ENCODE measurements around the gene SLC16A9.

Gene SLC16A9

DNA sequence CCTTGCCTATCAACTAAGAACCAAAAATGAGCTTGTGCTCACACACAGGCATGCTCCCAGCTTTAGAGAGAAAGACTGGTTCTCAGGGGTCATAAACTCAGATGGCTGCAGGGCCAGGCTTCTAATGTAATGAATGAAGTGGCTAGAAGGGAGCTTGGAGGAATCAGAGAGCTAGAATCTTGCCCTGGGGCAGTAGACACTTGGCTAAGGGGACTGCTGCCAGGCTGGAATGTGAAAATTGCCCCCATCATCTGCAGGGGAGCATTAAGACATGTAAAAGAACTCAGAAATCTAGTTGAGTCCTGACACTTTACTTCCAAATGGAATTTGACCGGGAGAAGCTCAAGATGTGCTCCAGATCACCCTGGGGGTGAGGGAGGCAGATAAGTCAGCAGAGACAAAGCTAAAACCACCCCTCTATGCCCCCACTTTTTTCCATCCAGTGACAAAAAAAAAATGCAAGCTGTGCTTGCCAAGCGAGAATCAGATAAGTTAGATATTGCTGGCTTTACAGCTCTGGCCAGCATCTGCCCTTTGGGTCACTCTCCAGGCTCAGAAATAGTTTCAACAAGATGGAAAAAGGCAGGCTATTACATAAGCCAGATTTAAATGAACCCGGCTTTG is 2.3 kb upstream of the SLC16A9 start:
- FAIRE-seq (no peak), DNase-seq (ENCODE audit: insufficient read length) (no peak)
- TF ChIP-seq POLR2AphosphoS5 (IDR thresholded peaks at IDR 0.05; ENCODE audit: low read depth, low read length) (no peak), TAF1 (IDR thresholded peaks at IDR 0.05; ENCODE audit: borderline replicate concordance, low read depth, low read length) (no peak), POLR2A (IDR thresholded peaks at IDR 0.05; ENCODE audit: low read depth, low read length) (no peak)

DNA sequence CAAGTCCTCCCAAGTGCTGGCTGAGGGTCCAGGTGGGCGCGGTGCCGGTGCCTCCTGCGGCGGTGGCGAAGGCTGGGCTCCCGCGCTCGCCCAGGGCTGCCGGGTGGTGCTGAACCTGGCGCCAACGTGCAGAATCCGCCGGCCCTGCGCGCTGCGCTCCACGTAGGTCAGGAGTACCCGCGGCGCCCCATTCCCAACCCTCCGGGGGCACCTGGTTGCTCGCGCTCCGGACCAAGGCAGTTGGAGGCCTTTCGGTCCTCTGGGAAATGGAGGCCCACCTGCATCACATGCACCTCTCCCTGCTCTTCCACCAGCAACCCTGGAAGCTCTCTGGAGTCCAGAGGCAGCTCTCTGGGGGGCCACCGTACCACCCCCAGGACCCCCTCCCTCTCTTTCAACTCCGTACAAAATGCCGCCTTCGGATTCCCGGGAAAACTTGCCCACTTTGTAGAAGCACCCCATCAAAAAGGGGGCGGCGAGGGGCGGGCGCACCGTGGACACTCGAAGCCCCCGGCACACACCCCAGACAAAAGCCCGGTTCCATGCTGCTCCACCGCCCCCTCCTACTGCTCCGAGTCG is 745 bp downstream of the SLC16A9 start:
- FAIRE-seq = no peak

DNA sequence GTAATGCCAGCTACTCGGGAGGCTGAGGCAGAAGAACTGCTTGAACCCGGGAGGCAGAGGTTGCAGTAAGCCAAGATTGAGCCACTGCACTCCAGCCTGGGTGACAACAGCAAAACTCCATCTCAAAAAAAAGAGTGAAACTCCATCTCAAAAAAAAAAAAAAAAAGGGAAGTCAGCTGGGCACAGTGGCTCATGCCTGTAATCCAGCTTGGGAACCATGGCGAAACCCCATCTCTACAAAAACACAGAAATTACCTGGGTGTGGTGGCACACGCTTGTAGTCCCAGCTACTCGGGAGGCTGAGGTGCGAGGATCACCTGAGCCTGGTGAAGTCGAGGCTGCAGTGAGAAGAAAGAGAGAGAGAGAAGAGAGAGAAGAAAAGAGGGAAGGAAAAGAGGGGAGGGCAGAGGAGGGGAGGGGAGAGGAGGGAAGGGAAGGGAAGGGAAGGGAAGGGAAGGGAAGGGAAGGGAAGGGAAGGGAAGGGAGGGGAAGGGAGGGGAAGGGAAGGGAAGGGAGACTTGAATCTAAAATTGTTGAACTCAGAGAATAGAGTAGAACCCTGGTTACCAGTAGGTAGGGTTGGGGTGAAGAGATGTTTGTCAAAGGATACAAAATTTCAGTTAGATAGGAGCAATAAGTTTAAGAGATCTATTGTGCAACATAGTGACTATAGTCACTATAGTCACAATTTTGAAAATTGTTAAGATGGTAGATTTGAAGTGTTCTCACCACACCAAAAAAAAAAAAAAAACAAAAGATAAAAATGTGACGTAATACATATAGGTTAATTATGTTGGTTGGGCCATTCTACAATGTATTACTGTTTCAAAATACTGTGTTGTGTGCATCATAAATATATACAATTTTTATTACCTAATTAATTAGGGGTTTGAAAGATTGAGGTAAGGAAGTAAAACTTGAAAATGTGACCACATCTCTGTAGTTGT is 2.5 kb downstream of the SLC16A9 start:
- DNase-seq (ENCODE audit: insufficient read length) (no peak), FAIRE-seq (no peak)
- TF ChIP-seq POLR2A (IDR thresholded peaks at IDR 0.05; ENCODE audit: low read depth, low read length) = no peak
- no peak for TF ChIP-seq TAF1 (IDR thresholded peaks at IDR 0.05; ENCODE audit: borderline replicate concordance, low read depth, low read length)

More for the DNA sequence above, 745 bp downstream of the SLC16A9 start:
- TF ChIP-seq TAF1 (IDR thresholded peaks at IDR 0.05; ENCODE audit: borderline replicate concordance, low read depth, low read length) (no peak), POLR2A (IDR thresholded peaks at IDR 0.05; ENCODE audit: low read depth, low read length) (no peak), POLR2AphosphoS5 (IDR thresholded peaks at IDR 0.05; ENCODE audit: low read depth, low read length) (no peak)
- peak; percentile 34 for DNase-seq (ENCODE audit: insufficient read length)

DNA sequence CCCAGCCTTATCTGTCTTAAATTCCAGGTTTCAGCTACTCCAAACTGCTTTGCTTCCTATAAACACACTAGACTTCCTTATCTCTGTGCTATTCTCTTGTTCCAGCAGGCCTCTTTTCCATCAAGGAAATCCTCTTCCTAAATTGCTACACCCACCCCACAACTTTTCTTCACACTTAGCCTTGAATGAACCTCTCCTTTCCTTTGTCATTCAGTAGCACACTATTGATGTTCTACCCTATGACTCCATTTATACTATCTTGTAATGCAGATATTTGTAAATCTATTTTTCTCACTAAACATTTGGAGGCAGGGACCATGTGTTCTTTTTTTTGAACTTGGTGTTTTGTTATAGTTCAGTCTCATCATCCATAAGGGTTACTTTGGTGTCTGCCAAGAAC is 3.7 kb downstream of the SLC16A9 start:
- no peak for TF ChIP-seq POLR2A (IDR thresholded peaks at IDR 0.05; ENCODE audit: low read depth, low read length)
- TF ChIP-seq POLR2AphosphoS5 (IDR thresholded peaks at IDR 0.05; ENCODE audit: low read depth, low read length) = no peak
- no peak for TF ChIP-seq TAF1 (IDR thresholded peaks at IDR 0.05; ENCODE audit: borderline replicate concordance, low read depth, low read length)
- DNase-seq (ENCODE audit: insufficient read length) = no peak
- no peak for FAIRE-seq

DNA sequence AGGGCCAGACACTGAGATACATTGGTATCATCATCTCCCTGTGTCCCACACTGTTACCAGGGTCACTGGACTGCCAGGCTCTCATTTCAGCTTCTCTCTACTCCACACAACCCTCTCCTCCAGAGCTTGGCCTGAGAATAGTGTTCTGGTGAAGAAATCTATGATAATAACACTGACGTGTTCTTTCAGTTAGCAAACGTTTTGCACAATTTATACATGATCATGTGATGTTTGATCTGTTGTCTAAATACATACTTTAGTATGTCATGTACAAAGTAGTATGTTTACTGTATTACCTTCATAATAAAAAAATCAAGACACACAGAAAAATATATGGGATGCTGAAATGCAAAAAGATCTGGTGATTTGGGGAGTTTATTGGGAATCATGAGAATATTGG is 5.0 kb downstream of the SLC16A9 start:
- TF ChIP-seq POLR2A (IDR thresholded peaks at IDR 0.05; ENCODE audit: low read depth, low read length) (no peak), POLR2AphosphoS5 (IDR thresholded peaks at IDR 0.05; ENCODE audit: low read depth, low read length) (no peak), TAF1 (IDR thresholded peaks at IDR 0.05; ENCODE audit: borderline replicate concordance, low read depth, low read length) (no peak)
- FAIRE-seq = no peak

DNA sequence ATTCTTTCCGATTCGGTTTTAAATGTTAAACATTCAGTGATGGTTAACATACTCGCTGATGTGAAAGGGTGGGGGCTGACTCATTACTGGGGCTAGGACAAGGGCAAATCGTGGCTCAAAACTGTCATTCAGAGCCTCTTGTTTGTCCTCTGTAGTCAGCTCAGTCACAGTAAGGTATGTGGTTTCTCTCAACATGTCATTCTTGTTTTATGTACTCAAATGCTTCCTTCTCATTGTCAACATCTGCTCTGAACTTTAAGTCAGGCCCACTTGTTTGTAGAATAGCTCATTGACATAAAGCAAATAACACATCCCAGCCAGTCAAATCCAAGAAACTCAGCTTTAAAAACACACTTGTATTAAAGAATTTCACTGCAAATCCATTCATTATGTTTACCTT is 7.3 kb downstream of the SLC16A9 start:
- TF ChIP-seq POLR2AphosphoS5 (IDR thresholded peaks at IDR 0.05; ENCODE audit: low read depth, low read length) (no peak), POLR2A (IDR thresholded peaks at IDR 0.05; ENCODE audit: low read depth, low read length) (no peak), TAF1 (IDR thresholded peaks at IDR 0.05; ENCODE audit: borderline replicate concordance, low read depth, low read length) (no peak)
- DNase-seq (ENCODE audit: insufficient read length) (no peak), FAIRE-seq (peak; percentile 33)

More for the DNA sequence above, 5.0 kb downstream of the SLC16A9 start:
- no peak for DNase-seq (ENCODE audit: insufficient read length)

DNA sequence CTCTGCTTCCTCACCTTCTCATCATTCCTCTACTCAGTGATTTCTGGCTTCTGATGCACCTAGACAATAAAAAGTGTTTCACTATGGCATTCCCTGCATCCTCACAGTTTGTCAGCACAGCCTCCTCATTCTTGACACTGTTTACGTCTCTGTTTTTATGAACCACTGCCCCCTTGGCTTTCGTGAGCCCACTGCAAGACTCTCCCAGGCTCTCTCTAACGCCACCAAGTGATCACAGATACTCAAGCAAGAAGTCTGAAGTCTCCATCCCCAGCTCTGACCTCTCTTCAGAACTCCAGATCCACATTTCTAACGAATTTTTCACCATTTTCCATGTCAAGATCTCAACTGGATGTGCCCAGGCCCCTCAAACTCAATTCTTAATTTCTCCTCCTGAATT is 8.9 kb downstream of the SLC16A9 start:
- DNase-seq (ENCODE audit: insufficient read length) (no peak), FAIRE-seq (no peak)
- no peak for TF ChIP-seq TAF1 (IDR thresholded peaks at IDR 0.05; ENCODE audit: borderline replicate concordance, low read depth, low read length)

DNA sequence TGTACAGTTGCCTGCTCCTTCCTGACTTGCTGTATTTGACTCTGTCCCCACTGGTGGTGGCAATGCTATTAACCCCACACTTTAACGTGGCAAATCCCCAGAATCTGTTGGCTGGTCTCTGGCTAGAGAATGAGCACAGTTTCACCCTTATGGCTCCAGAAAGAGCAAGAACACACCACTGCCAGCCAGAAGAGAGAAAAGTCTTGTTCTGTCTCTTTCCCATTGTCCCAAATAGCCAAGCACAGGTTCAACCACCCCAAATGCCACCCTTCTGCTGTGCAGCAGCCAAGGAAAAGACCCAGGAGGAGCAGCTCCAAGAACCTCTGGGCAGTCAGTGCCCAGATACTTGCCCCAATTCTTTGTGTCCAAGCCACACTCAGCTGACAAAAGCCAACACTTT is 11.3 kb downstream of the SLC16A9 start:
- TF ChIP-seq POLR2A (IDR thresholded peaks at IDR 0.05; ENCODE audit: low read depth, low read length) = no peak
- FAIRE-seq = no peak
- no peak for DNase-seq (ENCODE audit: insufficient read length)

DNA sequence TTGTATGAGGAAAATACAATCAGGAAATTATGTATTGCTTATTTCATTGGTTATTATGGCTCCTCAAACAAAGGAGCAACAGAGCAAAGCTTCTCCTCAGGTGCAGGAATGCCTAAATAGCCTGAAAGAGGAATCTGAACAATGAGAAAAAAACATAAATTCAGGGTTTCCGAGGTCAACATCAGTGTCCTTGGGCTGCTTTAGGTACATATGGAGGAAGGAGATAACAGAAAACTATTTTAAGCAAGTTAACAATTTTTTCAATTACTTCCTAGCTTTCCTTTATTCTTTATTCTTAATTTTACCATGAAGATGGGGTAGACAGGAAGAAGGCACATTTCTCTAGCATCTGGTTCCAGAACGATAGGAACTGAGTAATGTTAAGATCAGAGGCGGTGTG is 14.0 kb downstream of the SLC16A9 start:
- FAIRE-seq = no peak
- no peak for DNase-seq (ENCODE audit: insufficient read length)
- no peak for TF ChIP-seq POLR2A (IDR thresholded peaks at IDR 0.05; ENCODE audit: low read depth, low read length)
- no peak for TF ChIP-seq TAF1 (IDR thresholded peaks at IDR 0.05; ENCODE audit: borderline replicate concordance, low read depth, low read length)
- TF ChIP-seq POLR2AphosphoS5 (IDR thresholded peaks at IDR 0.05; ENCODE audit: low read depth, low read length) = no peak

DNA sequence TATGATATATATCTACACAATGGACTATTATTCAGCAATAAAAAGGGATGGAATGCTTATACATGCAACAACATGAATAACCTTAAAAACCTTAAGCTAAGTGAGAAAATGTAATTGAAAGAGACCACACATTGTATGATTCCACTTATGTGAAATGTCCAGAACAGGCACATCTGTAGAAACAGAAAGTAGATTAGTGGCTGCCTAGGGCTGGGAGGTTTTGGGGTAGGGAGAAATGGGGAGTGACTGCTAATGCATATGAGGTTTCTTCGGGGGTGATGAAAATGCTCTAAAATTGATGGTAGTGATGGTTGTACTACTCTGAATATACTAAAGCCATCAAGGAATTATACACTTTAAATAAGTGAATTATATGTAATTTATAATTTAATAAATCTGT is 14.7 kb downstream of the SLC16A9 start:
- no peak for DNase-seq (ENCODE audit: insufficient read length)
- no peak for TF ChIP-seq POLR2AphosphoS5 (IDR thresholded peaks at IDR 0.05; ENCODE audit: low read depth, low read length)
- TF ChIP-seq POLR2A (IDR thresholded peaks at IDR 0.05; ENCODE audit: low read depth, low read length) = no peak
- TF ChIP-seq TAF1 (IDR thresholded peaks at IDR 0.05; ENCODE audit: borderline replicate concordance, low read depth, low read length) = no peak
- FAIRE-seq = no peak

DNA sequence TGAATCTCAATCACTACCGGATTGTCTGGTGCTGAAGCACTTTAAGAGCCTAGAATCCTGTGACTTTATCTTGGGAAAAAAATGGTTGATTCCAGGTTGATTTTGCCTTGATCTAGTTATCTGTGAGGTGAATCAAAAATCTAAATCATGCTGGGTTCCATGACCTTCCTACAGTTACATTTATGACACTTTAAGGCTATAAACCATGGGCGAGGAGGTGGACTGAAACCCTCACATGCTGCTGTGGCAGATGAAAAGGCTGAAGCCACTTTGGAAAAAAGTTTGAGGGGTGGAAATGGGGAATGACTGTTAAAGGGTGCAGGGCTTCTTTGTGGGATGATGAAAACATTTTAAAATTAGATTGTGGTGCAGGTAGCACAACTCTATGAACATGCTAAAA is 17.5 kb downstream of the SLC16A9 start:
- TF ChIP-seq POLR2A (IDR thresholded peaks at IDR 0.05; ENCODE audit: low read depth, low read length) = no peak
- TF ChIP-seq TAF1 (IDR thresholded peaks at IDR 0.05; ENCODE audit: borderline replicate concordance, low read depth, low read length) = no peak
- no peak for DNase-seq (ENCODE audit: insufficient read length)
- no peak for FAIRE-seq

DNA sequence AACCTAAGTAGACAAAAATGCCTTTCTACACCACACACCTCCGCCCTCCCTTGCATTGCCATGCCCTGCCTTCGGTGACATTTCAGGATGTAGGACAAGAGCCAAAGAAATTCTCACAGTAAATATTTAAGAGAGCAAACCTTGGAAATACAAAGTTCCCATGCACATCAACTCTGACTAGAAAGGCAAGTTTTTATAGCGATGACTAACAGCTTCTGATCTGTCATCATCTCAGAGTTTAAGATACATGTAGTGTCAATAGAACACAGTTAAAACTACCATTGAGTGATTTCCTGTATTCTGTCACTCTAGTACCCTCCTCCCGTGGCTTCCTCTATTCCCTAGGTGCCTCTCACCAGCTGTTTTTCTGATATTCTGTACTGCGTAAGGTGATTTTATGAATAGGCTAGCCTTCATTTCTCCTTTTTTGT is 20.7 kb downstream of the SLC16A9 start:
- no peak for FAIRE-seq

More for the DNA sequence above, 20.7 kb downstream of the SLC16A9 start:
- no peak for DNase-seq (ENCODE audit: insufficient read length)
- no peak for TF ChIP-seq POLR2A (IDR thresholded peaks at IDR 0.05; ENCODE audit: low read depth, low read length)
- TF ChIP-seq TAF1 (IDR thresholded peaks at IDR 0.05; ENCODE audit: borderline replicate concordance, low read depth, low read length) = no peak
- no peak for TF ChIP-seq POLR2AphosphoS5 (IDR thresholded peaks at IDR 0.05; ENCODE audit: low read depth, low read length)

Measured in GM12892 (cell line).